Measurements from ENCODE around the gene DCPS.
"Not testable (repeated sequence)": the region's sequence is repeated elsewhere in the genome, so short reads cannot be mapped to it uniquely, and the experiment has no call there.

DNA sequence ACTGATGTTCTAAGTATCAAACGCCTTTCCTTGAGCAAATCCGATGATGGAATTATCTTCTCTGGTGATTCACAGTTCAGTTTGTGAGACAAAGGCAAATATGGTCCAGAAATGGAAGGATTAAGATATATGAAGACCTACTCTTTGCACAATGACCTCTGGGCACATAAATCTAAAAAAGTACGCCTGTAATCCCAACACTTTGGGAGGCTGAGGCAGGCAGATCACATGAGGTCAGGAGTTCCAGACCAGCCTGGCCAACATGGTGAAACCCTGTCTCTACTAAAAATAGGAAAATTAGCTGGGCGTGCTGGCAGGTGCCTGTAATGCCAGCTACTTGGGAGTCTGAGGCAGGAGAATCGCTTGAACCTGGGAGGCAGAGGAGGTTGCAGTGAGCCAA lies 48.4 kb upstream of the DCPS start:
- not testable (repeated sequence) for TF ChIP-seq EZH2phosphoT487 (IDR thresholded peaks at IDR 0.05; ENCODE audit: insufficient read depth, low read depth); EZH2 (IDR thresholded peaks at IDR 0.05; ENCODE audit: insufficient read depth, poor library complexity, severe bottlenecking)
